ENCODE measurements around the gene PUM1. TPM values are rescaled to one million over a fixed set of nuclear protein-coding genes. Genes with fewer than 3 reads are reported as not detected.
A peak's percentile ranks its signal among the peaks of the same experiment; 100 is the strongest.

Gene PUM1
- total RNA-seq, 1 donor from 2014 or later = 121 TPM

DNA sequence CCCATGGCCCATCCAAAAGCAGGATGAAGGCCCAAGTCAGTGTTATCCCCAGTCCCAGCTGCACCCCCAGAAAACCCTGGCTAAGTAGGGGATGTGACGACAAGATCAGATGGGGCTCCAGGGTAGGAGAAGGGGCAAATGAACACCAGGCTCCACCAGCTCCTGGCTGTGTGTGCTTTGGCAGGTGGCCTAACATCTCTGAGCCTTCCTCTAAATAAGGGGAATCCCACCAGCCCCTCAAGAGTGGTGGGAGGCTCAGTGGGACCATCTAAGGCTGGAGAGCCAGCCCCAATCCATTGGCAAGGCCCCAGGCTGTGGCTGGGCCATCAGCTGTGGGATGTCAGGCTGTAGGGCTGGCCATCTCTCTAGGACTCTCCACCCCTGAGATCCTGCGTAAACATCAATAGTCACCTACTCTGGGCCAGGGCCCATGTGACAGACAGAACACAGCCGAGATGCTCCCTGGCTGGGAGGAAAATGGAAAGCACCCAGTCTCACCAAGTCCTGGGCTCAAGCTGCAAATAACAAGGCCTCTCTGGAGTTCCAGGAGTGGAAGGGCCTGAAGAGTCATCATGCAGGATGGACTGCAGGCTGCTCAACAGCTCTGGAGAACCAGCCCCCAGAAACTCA, 164.5 kb downstream of the PUM1 start:
- DNase-seq (no peak), ATAC-seq (peak in 1 of 2 donors; percentile 11)
- no peaks in the 10 kb centered on the region for H3K27me3 ChIP-seq (ENCODE audit: low read depth)
- TF ChIP-seq, protein P1, sequence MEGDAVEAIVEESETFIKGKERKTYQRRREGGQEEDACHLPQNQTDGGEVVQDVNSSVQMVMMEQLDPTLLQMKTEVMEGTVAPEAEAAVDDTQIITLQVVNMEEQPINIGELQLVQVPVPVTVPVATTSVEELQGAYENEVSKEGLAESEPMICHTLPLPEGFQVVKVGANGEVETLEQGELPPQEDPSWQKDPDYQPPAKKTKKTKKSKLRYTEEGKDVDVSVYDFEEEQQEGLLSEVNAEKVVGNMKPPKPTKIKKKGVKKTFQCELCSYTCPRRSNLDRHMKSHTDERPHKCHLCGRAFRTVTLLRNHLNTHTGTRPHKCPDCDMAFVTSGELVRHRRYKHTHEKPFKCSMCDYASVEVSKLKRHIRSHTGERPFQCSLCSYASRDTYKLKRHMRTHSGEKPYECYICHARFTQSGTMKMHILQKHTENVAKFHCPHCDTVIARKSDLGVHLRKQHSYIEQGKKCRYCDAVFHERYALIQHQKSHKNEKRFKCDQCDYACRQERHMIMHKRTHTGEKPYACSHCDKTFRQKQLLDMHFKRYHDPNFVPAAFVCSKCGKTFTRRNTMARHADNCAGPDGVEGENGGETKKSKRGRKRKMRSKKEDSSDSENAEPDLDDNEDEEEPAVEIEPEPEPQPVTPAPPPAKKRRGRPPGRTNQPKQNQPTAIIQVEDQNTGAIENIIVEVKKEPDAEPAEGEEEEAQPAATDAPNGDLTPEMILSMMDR (IDR thresholded peaks at IDR 0.05) = no peak
- H3K27ac ChIP-seq = no peak overlapping the region
- peaks cover 29% of the 10 kb centered on the region for H3K4me1 ChIP-seq
- no peaks in the 10 kb centered on the region for H3K9me3 ChIP-seq
- no peak overlapping the region for H3K4me3 ChIP-seq
- H3K36me3 ChIP-seq = no peaks in the 10 kb centered on the region
- intact Hi-C loops (cut with DNase I) = no loop called here

DNA sequence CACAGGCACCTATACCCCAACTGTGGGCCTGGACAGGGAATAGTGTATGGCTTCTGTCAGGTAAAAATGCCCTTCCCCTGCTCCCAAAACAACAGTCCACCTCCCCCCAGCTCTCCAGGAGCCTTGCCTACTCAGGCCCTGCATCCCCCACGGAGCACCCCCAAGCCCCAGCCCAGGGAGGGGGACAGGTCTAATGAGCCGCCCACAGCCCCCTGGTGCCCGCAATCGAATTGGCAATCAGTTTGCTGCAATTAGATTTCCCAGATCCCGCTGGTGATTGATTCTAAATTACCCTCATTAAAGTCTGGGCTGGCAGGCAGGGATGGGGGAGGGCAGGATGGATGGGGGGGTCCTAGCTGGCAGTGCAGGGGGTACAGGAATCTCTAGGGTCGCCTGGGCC, 165.0 kb downstream of the PUM1 start:
- Histone ChIP-seq H3K27ac (no peak overlapping the region), H3K36me3 (no peaks in the 10 kb centered on the region), H3K9me3 (no peaks in the 10 kb centered on the region), H3K27me3 (ENCODE audit: low read depth) (no peaks in the 10 kb centered on the region), H3K4me3 (no peak overlapping the region), H3K4me1 (peaks cover 25% of the 10 kb centered on the region)
- TF ChIP-seq, protein P1 (IDR thresholded peaks at IDR 0.05) = no peak
- intact Hi-C loops (cut with DNase I) = no loop called here
- no peak for DNase-seq
- no peak for ATAC-seq

DNA sequence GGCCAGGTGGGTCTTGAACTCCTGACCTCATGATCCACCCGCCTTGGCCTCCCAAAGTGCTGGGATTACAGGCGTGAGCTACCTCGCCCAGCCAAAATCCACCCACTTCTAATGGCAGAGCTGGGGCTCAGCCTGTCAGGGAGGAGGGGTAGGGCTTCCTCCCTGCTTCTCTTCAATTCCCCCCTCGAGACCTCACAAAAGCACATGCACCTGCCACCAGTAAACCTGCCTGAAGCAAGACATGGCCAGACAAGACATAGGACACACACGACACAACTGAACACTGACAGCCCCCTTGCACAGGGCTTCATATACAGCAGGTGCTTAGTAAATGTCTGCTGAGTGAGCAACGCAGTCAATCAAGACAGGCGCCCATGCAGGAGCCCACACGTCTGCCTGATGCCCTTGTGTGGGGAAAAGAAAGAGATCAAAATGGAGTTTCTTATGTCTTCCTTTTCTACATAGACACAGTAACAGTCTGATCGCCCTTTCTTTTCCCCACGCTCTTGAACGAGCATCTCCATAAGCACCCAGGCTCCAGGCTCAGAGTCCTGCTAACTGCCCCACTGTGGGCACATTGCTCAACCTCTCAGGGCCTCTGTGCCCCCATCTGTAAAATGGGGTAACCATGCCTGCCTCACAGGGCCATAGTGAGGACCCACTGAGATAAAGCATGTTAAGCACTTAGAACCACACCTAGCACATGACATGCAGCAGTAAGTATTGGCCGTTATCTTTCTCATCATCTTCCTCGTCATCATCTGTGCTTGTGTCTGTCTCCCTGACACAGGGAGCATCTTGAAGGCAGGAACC, 165.7 kb downstream of the PUM1 start:
- no peak overlapping the region for H3K27ac ChIP-seq
- intact Hi-C loops (cut with DNase I) = no loop called here
- H3K4me1 ChIP-seq = peaks cover 25% of the 10 kb centered on the region
- no peak overlapping the region for H3K4me3 ChIP-seq
- DNase-seq = no peak
- H3K36me3 ChIP-seq = no peaks in the 10 kb centered on the region
- TF ChIP-seq, protein P1 (IDR thresholded peaks at IDR 0.05) = no peak
- no peaks in the 10 kb centered on the region for H3K27me3 ChIP-seq (ENCODE audit: low read depth)
- H3K9me3 ChIP-seq = no peaks in the 10 kb centered on the region
- no peak for ATAC-seq

DNA sequence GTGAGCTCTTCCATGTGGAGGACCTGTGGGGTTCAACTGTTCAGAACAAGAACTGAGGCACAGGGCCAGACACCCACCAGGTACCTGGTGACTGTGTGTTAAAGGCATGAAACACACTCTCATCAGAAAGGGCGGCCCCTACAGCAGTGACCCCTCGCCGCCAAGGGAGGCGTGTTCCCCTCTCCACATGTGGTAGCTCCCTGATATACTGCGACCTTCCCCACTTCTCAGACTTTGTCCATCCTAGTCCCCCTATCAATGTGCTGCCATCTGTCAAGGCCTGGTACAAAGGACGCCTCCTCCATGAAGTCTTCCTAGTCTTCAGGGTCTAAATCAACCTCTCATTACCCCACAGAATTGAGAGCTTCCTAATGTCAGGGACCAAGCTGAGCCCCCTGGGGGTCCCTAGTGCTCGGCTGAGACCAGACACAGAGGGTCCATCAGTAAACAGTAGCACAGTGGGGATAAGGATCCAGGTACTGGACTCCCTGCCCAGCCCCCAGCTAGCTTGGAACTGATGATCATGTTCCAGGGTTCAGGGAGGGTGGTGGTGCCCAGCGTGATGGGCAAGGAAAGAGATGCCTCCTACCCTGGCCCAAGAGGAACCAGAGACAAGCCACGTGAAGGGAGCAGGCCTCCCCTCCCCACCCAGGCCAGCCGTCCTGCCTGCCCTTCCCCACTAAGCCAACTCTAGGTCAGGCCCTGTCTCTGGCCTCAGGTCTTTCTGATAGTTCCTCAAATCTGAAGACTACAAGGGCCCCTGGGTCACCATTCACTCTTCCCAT, 167.3 kb downstream of the PUM1 start:
- H3K9me3 ChIP-seq = no peaks in the 10 kb centered on the region
- H3K27me3 ChIP-seq (ENCODE audit: low read depth) = no peaks in the 10 kb centered on the region
- ATAC-seq (no peak), DNase-seq (no peak)
- no peak overlapping the region for H3K4me3 ChIP-seq
- no peak overlapping the region for H3K27ac ChIP-seq
- TF ChIP-seq, protein P1 (IDR thresholded peaks at IDR 0.05) = no peak
- intact Hi-C loops (cut with DNase I) = no loop called here
- no peaks in the 10 kb centered on the region for H3K36me3 ChIP-seq
- peaks cover 23% of the 10 kb centered on the region for H3K4me1 ChIP-seq

DNA sequence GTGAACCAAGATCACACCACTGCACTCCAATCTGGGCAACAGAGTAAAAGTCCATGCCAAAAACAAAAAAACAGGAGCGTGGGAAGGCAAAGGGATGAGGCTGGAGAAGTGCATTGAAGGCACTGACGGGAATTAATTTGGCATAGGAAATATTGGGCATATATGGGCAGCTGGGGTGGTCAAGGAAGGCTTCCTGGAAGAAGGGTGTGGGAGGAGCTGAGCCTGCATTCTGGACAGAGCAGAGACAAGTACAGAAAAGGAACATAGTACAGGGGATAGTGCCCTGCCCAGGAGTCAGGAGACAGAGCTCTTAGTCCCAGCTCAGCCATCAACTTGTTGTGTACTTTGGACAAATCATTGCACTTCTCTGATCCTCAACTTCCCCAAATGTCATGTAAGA, 168.6 kb downstream of the PUM1 start:
- intact Hi-C loops (cut with DNase I) = no loop called here
- H3K9me3 ChIP-seq = no peaks in the 10 kb centered on the region
- no peaks in the 10 kb centered on the region for H3K36me3 ChIP-seq
- H3K27ac ChIP-seq = no peak overlapping the region
- H3K27me3 ChIP-seq (ENCODE audit: low read depth) = no peaks in the 10 kb centered on the region
- H3K4me3 ChIP-seq = no peak overlapping the region
- TF ChIP-seq, protein P1 (IDR thresholded peaks at IDR 0.05) = no peak
- DNase-seq (no peak), ATAC-seq (no peak)
- peaks cover 16% of the 10 kb centered on the region for H3K4me1 ChIP-seq
